ENCODE data around the gene AXIN2.
A peak's percentile ranks its signal among the peaks of the same experiment; 100 is the strongest.

The AXIN2 gene

DNA sequence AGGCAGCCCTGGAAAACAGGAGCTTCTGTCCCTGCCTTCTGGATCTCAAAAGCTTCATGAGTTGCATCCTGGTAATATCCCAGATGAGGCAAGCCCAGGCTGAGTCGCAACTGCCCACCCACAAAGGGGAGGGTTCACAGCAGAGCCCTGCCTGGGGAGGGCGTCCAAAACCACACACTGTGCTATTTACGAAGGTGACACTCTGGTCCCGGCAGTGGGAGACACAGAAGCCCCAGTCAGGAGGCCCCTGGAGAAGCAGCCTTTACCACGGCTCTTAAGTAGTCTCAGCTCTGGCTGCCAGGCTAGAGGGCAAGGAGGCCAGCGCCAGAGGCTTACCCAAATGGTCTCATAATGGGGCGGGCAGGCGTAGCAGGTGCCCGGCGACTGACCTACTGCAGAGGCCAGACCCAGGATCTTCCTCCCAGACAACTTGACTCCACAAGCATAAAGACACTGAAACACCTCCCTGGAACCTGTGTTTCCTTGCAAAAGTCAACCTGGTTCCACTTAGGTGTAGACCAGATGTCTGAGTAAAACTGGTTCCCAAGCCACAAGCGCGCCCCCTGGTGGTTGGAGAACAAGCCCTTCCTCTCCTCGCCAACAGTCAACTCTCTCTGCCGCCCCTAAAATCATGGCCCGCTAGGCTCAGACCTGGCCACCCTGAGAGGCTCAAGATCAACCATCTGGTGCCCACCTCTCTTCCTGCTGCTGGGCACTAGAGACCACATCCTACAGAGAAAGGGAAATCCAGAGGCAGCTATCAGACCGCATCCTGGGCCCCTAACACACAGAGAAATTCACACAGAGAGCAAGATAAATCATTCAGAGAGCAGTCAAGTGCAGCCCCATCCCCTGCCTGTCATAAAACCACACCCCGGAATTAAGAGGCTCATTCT is 5.2 kb downstream of the AXIN2 start:
- DNase-seq (ENCODE audit: low read depth): peak; percentile 30

DNA sequence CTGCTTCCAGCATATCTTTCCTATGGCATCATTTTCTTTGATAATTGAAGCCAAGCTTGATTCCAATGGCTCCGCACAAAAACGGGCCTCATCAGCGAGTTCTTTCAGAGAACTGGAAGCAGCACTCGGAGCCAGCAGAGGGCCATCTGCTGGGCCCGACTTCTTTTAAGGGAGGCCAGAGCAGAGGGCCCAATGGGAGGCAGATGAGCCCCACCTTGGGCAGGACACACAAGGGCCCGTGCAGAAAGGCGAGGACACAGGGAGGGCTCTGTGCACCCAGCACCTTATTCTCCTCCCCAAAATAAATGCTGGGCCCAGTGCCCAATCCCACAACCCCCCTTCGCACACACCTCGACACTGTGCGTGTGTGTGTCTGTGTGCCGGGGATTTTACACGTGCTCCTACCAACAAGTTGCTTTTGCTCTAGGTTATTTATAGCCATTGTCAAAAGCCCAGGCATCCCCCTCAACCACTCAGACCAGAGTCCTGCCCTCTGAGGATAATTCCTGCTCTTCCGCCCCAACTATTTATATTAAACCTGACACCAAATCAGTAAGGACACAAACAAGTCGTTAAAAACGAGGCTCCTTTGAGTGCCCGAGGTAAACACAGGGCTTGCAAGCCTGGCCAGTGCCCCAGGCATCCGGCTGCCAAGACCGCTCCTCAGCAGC is 6.8 kb downstream of the AXIN2 start:
- DNase-seq (ENCODE audit: low read depth): no peak

DNA sequence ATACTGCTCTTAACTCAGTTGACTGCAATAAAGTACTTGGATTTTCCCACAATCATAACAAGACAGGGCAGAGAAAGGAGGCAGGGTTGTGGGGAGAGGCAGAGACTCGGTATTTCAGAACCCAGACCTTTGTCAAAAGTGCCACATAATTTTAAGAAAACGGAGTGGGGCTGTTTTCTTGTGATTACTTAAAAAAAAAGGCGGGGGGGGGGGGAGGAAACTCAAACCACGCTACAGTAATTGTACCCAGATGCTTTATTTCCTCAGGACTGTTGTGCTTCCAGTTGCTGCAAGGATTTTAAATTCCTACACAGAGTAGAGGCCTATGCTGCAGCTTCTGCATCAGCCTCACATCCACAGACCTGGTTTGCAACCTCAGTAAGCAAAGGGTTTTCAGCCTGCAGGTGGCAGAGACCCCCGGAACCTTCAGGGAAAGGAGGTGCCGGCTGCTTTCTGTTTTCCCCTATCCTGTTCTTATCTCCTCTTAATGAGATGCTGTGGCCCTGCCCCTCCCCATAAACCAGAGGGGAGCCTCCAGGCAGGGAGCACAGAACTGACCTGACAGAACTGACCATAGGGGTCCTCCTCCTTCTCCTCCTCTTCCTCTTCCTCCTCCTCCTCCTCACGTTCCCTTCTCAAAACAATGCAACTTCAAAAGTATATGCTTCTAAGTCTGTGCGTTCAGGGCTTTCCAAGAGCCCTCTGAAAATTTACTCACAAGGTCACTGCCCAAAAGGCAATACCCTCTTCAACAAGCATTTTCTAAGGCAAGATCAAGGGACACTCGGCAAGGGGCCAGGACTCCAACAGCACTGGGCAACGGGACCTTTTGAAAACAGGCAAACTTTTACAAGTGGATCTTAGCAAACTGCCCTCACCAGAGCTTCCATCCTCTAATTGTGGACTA is 7.5 kb downstream of the AXIN2 start:
- DNase-seq (ENCODE audit: low read depth): no peak

DNA sequence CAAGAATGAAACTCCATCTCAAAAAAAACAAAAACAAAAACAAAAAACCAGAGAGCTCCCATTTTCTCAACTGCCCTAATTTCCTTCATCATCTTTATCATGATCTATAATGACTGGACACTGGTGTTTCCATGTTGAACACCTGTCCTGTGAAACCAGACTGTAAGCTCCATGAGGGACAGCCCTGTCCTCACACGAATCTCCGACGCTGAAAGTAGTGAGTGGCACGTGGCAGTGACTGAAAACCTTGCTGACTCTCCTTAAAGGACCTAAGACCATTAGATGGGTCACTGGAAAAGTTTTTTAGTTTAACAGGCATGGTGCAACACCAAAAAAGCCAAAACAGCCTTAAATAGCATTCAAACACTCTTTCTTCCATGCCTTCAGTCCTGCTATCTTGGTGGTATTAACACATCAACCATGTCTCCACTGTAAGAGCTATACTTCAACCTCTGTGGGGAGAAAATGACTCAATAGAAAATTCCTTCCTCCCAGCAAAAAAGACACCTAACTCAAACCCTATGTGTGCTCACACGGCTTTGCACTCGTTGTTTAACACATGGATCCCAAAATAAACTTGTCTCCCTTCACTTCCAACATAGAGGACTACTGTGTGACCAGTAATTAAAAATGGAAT is 8.3 kb downstream of the AXIN2 start:
- DNase-seq (ENCODE audit: low read depth): no peak

- no peak for DNase-seq (ENCODE audit: low read depth)
Observed at GRCh38 chr17:65552214-65552613, 9.2 kb downstream of the AXIN2 start.

DNA sequence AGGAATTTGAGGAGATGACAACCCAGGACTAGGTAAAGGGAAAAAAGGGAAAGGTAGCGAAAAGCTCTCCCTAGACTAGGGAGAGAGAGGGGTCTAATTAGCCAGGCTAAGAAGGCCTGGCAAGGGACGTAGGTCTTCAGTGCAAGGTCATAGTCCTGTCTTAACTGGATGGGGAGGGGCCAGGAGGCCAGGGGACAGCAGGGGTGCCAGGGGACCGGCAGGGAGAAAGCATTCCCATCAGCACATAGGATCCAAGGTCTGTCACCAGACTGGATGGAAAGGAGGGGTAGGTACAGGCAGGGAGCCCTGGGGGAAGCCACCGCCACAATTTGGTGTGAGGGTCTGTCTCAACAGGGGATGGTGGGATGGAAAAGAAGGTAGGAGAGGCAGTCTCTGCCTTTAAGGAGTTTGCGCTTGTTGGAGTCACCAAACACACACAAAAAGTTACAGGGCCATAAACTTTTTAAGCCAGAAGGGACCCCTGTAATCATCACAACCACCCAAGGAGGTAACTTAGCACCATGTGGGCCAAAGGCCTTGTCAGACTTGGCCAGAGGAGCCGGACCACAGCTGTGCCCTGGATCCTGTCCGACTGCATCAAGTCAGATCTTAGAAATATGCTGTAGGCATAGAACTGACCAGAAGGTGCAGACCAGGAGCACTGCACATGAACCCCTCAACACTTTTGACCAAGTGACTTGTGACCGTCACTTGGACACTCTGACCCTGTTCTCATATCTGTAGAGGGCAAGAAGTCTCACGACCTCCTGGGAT is 10.0 kb downstream of the AXIN2 start:
- DNase-seq (ENCODE audit: low read depth): no peak

- DNase-seq (ENCODE audit: low read depth): no peak
Observed at GRCh38 chr17:65550758-65551157, 10.7 kb downstream of the AXIN2 start.

DNA sequence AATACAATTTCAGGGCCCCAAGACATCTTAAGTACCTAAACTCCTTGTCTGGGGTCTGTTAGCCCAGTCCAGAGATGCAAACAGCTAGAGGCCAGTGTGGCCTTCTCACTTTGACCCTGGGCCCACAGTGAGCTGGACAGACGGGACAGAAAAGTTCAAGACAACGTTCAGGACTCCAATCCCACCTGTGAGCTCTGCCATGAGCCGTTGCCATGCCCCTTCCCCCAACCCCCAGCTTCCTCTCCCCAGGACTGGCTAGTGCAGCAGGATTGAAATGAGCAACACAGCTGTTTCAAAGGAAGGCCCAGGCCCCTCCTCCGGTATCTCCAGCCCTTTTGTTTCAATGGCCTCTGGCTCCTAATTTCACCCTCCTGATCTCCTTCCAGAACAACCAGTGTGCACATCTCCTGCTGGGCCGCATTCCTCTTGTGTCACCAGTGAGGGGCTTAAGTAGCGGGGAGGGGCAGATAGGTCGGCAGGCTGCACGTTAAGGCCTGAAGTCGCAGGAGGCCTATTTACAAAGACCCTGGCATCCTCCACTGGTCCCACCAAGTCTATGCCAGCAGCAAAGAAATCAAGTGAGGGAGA is 11.3 kb downstream of the AXIN2 start:
- no peak for DNase-seq (ENCODE audit: low read depth)

DNA sequence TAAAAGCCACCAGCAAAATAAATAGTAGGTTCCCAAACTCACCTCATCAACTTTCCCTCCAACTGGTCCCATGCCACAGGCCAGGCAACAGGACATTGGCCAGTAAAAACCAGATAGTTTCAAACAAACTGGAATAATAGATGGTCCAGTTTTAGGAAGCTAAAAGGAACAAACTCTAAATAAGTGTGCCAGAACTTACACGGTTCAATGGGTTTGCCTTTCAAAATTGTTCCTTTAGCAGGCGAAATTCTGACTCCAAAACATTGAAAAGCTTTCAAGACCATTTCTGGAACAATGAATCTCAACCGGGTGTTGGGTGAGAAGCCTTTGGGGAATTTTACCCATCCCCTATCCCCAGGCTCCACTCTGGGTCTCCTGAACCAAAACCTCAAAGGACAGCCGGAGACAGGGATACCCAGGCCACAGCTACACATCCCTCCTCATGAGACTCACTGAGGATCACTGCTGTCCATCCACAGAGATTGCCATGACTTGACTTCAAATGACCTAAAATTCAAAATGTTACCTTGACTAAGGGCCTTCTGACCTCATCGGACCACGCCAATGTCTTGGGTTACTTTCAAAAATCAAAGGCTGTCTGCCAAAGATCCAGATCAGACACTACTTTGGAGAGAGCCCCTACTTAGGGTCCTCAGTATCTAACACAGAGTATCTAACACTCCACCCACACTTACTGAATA is 13.0 kb downstream of the AXIN2 start:
- DNase-seq (ENCODE audit: low read depth): no peak

DNA sequence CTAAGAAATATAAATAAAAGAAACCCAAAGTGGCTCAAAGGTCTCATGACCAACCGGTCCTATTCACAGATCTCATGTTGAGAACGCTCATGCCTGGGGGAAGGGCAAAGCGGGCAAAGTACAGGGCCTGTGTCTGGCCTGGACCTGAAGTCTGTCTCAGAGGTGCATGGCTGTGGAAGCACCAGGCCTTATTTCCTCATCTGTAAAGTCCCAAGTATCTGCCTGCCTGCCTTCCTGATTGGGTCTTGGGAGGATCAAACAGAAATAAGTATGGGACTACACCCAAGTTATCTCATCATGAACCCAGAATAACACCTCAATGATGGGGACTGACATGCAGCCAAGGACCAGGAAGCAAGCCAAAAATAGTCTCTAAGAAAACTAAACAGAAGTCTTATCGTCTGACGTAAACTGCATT is 14.2 kb downstream of the AXIN2 start:
- no peak for DNase-seq (ENCODE audit: low read depth)

DNA sequence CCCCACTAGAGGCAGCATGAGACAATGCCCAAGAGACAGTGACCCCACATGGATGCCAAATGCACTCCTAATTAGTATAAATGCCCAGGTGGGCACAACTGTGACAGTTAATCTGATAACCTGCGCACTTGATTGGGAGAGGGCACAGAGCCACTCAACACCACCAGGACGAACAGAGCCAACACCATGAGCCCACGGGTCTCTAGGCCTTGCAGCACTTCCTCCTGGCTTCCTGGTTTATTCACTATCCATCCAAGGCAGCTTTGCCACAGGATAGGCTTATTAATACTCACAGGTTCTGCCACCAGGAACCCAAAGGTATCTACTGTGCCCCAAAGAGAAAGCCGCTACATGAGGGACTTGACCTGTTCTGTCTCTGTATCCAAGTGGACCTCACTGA is 14.9 kb downstream of the AXIN2 start:
- no peak for DNase-seq (ENCODE audit: low read depth)

DNA sequence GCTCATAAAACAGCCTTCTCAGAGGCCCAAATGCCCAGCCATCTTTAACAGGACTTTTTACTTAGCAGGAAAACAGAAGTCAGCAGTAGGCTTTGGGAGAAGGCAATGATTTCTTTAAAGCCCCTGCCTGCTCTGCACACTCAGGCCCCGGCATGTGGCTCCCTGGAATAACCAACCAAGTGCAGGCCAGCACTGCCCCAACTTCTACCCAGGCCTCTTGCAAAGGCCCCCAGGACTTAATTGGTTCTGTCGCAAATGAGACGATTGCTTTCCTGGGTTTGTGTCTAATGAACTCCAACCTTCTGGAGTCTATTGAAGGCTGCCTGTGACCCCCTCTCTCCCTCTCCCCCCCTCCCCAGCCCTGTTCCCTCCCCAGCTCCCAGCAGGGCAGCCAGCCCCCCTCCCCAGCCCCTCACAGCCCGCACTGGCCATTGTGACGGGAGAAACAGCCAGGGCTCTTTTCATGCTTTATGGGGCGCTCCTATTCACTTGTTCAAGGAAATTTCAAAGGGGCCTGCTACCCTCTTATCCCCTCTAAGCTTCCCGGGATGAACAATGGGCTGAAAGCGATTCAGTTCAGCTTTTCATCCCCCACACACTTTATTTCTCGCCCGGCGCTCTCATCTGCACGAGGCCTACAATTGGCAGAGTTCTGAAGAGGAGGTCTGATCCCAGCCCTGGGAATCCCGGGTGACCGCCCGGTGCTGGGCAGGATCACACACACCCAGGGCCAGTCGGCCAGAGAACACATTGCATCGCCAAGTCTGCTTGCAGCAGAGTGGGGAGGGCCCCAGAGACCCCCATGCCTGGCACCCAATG is 15.5 kb downstream of the AXIN2 start:
- DNase-seq (ENCODE audit: low read depth): no peak

- DNase-seq (ENCODE audit: low read depth): no peak
Observed at GRCh38 chr17:65544672-65545071, 16.8 kb downstream of the AXIN2 start.

DNA sequence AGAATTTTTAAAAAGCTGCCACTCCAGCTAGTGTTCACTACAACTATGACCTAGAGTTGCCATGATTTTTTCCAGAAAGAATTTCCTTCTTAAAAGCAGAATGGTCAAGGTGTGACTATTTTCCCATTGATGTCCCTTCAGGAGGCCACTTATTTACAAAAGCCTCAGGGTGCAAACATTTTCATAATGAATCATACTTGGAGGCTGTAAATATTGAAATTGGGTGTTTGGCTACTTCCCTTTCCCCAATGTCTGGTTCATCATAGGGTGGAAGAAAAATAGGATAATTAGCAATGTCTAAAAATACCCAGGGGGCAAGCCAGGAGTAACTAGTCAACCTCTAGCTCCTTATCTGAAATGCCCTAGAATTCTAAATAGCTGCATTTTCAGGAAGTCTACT is 18.8 kb downstream of the AXIN2 start:
- DNase-seq (ENCODE audit: low read depth): no peak

GRCh38 chr17:65542067-65542466 is 19.4 kb downstream of the AXIN2 start:
- DNase-seq (ENCODE audit: low read depth): no peak

DNA sequence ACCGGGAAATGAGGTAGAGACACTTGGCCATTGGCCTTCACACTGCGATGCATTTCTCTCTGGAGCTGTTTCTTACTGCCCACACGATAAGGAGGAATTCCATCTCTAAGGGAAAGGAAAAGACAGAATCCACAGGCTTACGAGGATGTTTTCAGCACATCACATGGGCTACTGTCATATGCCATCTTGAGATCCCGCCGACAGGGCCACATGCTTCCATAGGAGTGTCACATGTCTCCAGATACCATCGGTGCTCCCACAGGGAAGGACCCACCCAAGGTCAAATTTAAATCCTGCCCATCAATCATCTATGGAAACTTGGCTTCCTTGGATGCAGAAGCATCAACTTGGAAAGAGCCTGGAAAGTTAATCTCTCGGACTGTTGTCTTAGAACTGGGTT is 20.0 kb downstream of the AXIN2 start:
- DNase-seq (ENCODE audit: low read depth): no peak

DNA sequence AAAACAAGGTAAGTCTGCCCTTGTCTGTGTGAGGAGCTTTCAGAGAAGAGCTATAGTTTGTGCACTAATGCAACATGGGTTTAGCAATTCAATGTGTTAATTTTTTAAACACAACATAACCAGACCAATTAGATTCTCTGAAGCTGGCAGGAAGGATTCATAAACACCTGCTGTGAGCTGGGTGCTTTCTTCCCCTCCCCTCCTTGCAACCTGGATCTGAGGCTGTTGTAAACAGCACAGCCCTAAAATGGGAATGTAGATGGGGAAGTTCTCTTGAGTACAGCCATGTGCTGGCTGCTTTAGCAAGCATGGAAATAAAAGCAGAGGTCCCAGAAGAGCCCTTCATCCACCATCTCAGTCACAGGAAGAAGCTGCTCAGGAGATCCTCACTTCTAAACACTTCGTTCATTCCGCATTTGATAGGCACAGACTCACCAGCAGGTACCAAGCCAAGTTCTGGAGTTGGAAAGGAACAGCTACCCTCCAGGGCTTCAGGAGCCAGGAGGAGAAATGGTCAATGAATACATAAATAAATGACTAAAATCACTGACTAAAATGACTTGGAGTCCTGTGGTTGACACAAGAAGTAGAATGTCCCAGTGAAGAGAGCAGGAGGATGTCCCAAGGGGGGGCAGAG is 21.7 kb downstream of the AXIN2 start:
- no peak for DNase-seq (ENCODE audit: low read depth)

DNA sequence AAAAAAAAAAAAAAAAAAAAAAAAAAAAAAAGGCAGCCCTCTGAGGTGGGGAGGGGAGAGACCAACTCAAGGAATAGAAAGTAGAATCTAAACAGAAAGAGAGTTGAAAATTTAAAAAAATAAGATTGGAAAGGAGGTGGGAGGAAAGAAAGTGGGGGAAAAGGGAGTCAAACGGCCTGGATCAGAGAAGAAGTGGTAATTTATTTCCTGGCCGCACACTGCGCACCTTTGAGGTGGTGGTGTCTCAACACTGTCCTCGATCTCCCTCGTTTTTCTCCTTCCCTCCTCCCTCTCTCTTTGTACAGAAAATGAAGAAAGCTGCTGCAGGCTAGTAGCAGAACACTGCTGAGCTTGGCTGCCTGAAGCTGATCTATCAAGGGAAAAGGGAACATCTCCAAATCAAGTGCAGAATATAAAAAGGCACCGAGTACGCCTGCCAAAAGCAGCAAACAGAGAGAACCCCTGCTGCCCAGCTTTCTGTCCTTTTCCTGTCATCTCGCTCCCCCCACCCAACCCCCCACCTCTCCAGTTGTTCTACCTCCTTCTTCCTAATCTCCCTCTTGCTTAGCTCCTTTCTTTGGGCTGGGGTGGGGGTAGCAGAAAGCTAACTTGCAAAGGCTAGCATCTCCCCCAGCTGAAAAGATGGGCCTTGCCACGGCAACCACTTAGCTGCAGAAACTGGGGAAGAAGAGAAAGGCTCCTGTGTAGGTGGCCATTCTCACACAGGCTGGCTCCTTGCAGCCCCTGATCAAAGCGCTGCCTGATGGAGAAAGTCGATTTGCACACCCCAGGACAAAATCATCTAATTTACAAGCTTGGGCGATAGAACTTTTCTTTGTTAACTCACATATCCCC is 22.5 kb downstream of the AXIN2 start:
- no peak for DNase-seq (ENCODE audit: low read depth)
